OCI-LY1 (cell line): ENCODE measurements around the gene KLHL35.

Source experiments
- H2AFZ ChIP-seq: fragments of 200-600 bp; sonication (generic), shearing (Covaris generic); 2 replicates; pipeline ENCODE4 v1.6.0; 2014; ENCODE audit warnings: antibody characterized with exemption, mild to moderate bottlenecking, low read length
- H3F3A ChIP-seq: fragments of 200-600 bp; sonication (generic), shearing (Covaris generic); 2 replicates; pipeline ENCODE4 v1.6.0; 2014; ENCODE audit warnings: mild to moderate bottlenecking, antibody characterized with exemption, low read length, moderate library complexity; ENCODE audit not compliant: insufficient read depth
- H3K27ac ChIP-seq: fragments of 200-600 bp; sonication (generic); 2 replicates; pipeline ENCODE4 v1.5.1; 2014; ENCODE audit warnings: low read length, mixed run types, mild to moderate bottlenecking, low read depth; ENCODE audit not compliant: poor library complexity, severe bottlenecking
- H3K27me3 ChIP-seq: fragments of 200-600 bp; sonication (generic); 2 replicates; pipeline ENCODE4 v1.6.0; 2014; ENCODE audit warnings: antibody characterized with exemption, mild to moderate bottlenecking, low read length, moderate library complexity; ENCODE audit not compliant: insufficient read depth
- H3K36me3 ChIP-seq: fragments of 200-600 bp; sonication (generic); 2 replicates; pipeline ENCODE4 v1.6.1; 2014; ENCODE audit warnings: mild to moderate bottlenecking, antibody characterized with exemption, low read length, moderate library complexity, mixed read lengths; ENCODE audit not compliant: insufficient read depth
- H3K4me1 ChIP-seq: fragments of 200-600 bp; sonication (generic); 2 replicates; pipeline ENCODE4 v1.5.1; 2014; ENCODE audit warnings: mild to moderate bottlenecking, low read length, moderate library complexity; ENCODE audit not compliant: insufficient read depth, severe bottlenecking
- H3K4me2 ChIP-seq: fragments of 200-600 bp; sonication (generic), shearing (Covaris generic); 2 replicates; pipeline ENCODE4 v1.6.1; 2014; ENCODE audit warnings: low read length
- H3K4me3 ChIP-seq: fragments of 200-600 bp; sonication (generic); 2 replicates; pipeline ENCODE4 v1.5.1; 2014; ENCODE audit warnings: low read length, low read depth, mild to moderate bottlenecking, mixed read lengths; ENCODE audit not compliant: poor library complexity, severe bottlenecking
- H3K79me2 ChIP-seq: fragments of 200-600 bp; shearing (Covaris generic); 2 replicates; pipeline ENCODE4 v1.6.1; 2016; ENCODE audit warnings: mixed run types, low read length, mixed read lengths; ENCODE audit not compliant: insufficient read depth
- H3K9ac ChIP-seq: fragments of 200-600 bp; sonication (generic), shearing (Covaris generic); 2 replicates; pipeline ENCODE4 v1.6.1; 2014; ENCODE audit warnings: mild to moderate bottlenecking, low read length, mixed read lengths
- H3K9me2 ChIP-seq: fragments of 200-600 bp; sonication (generic), shearing (Covaris generic); 2 replicates; pipeline ENCODE4 v1.6.1; 2014; ENCODE audit warnings: low read depth, mild to moderate bottlenecking, low read length, mixed read lengths
- H3K9me3 ChIP-seq: fragments of 200-600 bp; shearing (Covaris generic); 2 replicates; pipeline ENCODE4 v1.6.1; 2014; ENCODE audit warnings: low read length, mixed read lengths
- H4K20me1 ChIP-seq: fragments of 200-600 bp; sonication (generic), shearing (Covaris generic); 2 replicates; pipeline ENCODE4 v1.6.0; 2016; ENCODE audit warnings: mild to moderate bottlenecking, low read length; ENCODE audit not compliant: insufficient read depth
- CTCF ChIP-seq: fragments of 200-600 bp; sonication (generic), shearing (Covaris generic); IDR thresholded peaks from 2 replicates; pipeline ENCODE4 v1.5.1; 2017; ENCODE audit warnings: mild to moderate bottlenecking, antibody characterized with exemption, low read length, moderate library complexity, mixed read lengths
- EZH2 ChIP-seq: fragments of 200-600 bp; sonication (generic), shearing (Covaris generic); IDR thresholded peaks from 2 replicates; pipeline ENCODE4 v1.8.0; 2017; ENCODE audit warnings: borderline replicate concordance, mixed run types, mild to moderate bottlenecking, antibody characterized with exemption, low read length, moderate library complexity, mixed read lengths

KLHL35 gene

GRCh38 chr11:75432911-75433321, at the start of gene KLHL35:
Gene KLHL35 (minus strand): TSS chr11:75433203. CDS start chr11:75430629, 2,574 bp downstream.
- no peak for TF ChIP-seq CTCF
- no peak for TF ChIP-seq EZH2
- Histone ChIP-seq H4K20me1 (no peaks in the 10 kb centered on the region), H3K4me3 (no peak within 1 kb of the TSS), H3K9ac (no peak within 1 kb of the TSS), H3K79me2 (no peaks in the 10 kb centered on the region), H3K36me3 (no peaks in the 10 kb centered on the region), H3K4me1 (no peaks in the 10 kb centered on the region), H3K9me2 (no peaks in the 10 kb centered on the region), H3K27ac (no peak within 1 kb of the TSS), H2AFZ (no peak within 1 kb of the TSS), H3K27me3 (peaks cover 6% of the 10 kb centered on the region; the same call in 1 of the 2 replicates), H3F3A (no peaks in the 10 kb centered on the region), H3K4me2 (no peak within 1 kb of the TSS), H3K9me3 (no peaks in the 10 kb centered on the region)

- Histone ChIP-seq H3K27me3 (peaks cover 5% of the 10 kb centered on the region; the same call in 1 of the 2 replicates), H3K4me1 (no peaks in the 10 kb centered on the region), H3K4me3 (no peak overlapping the region), H4K20me1 (no peaks in the 10 kb centered on the region), H3K9ac (no peak overlapping the region), H3K79me2 (no peaks in the 10 kb centered on the region), H3F3A (no peaks in the 10 kb centered on the region), H3K27ac (no peak overlapping the region), H3K4me2 (no peak overlapping the region), H3K36me3 (no peaks in the 10 kb centered on the region), H3K9me3 (no peaks in the 10 kb centered on the region), H3K9me2 (no peaks in the 10 kb centered on the region), H2AFZ (no peak overlapping the region)
- TF ChIP-seq EZH2 (no peak), CTCF (no peak)
Observed at GRCh38 chr11:75481922-75482606, 49.1 kb upstream of the KLHL35 start.

- no peaks in the 10 kb centered on the region for H3K9me3 ChIP-seq
- H2AFZ ChIP-seq = no peak overlapping the region
- H3K36me3 ChIP-seq = no peaks in the 10 kb centered on the region
- no peak overlapping the region for H3K4me3 ChIP-seq
- H3K79me2 ChIP-seq = no peaks in the 10 kb centered on the region
- no peaks in the 10 kb centered on the region for H3K9me2 ChIP-seq
- no peak overlapping the region for H3K4me2 ChIP-seq
- no peaks in the 10 kb centered on the region for H3K4me1 ChIP-seq
- no peaks in the 10 kb centered on the region for H4K20me1 ChIP-seq
- H3K9ac ChIP-seq = no peak overlapping the region
- no peak for TF ChIP-seq EZH2
- TF ChIP-seq CTCF = no peak
- H3F3A ChIP-seq = no peaks in the 10 kb centered on the region
- H3K27ac ChIP-seq = no peak overlapping the region
- peaks cover 5% of the 10 kb centered on the region; the same call in 1 of the 2 replicates for H3K27me3 ChIP-seq
Observed at GRCh38 chr11:75481223-75481921, 48.4 kb upstream of the KLHL35 start.
